Mucosa of rectum (tissue), 2 donors: Measurements from ENCODE around the gene HRH1.

Experiments used
- H3K27ac ChIP-seq, 2 donors: one replicate each; pipeline ENCODE4 v1.7.0; 2013; ENCODE audit warnings: inconsistent platforms in 2 of 2, low read depth in 2 of 2, low read length in 2 of 2
- H3K27me3 ChIP-seq, 2 donors: one replicate each; pipeline ENCODE4 v1.7.0; 2013; ENCODE audit warnings: low read length in 2 of 2; ENCODE audit not compliant: control insufficient read depth in 2 of 2, insufficient read depth in 2 of 2
- H3K36me3 ChIP-seq, 2 donors: one replicate each; pipeline ENCODE4 v1.7.0; 2013; ENCODE audit warnings: low read length in 2 of 2; ENCODE audit not compliant: control insufficient read depth in 2 of 2, insufficient read depth in 2 of 2
- H3K4me1 ChIP-seq, 2 donors: one replicate each; pipeline ENCODE4 v1.7.0; 2013; ENCODE audit warnings: low read length in 2 of 2, mild to moderate bottlenecking in 1 of 2; ENCODE audit not compliant: control insufficient read depth in 2 of 2, insufficient read depth in 2 of 2
- H3K4me3 ChIP-seq, 2 donors: one replicate each; pipeline ENCODE4 v1.7.0; 2013; ENCODE audit warnings: low read length in 2 of 2
- H3K9ac ChIP-seq, 2 donors: one replicate each; pipeline ENCODE4 v1.7.0; 2013; ENCODE audit warnings: low read length in 2 of 2, low read depth in 1 of 2, mild to moderate bottlenecking in 1 of 2
- H3K9me3 ChIP-seq, 2 donors: one replicate each; pipeline ENCODE4 v1.7.0; 2013; ENCODE audit warnings: low read length in 2 of 2; ENCODE audit not compliant: control insufficient read depth in 2 of 2
- donor health status: healthy.
- donor health status: Normal muscosa, but diverticular disease.

Gene HRH1

GRCh38 chr3:11140030-11140712, 14.1 kb upstream of the HRH1 start:
- H3K9ac ChIP-seq, result peak overlapping the region in 1 of 2 donors; percentile 24
- peaks cover 4 to 7% of the 10 kb centered on the region in 2 donors for H3K4me1 ChIP-seq
- H3K36me3 ChIP-seq, result no peaks in the 10 kb centered on the region
- H3K27ac ChIP-seq, result peak overlapping the region; percentile 70 to 77
- peak overlapping the region; percentile 16 to 39 for H3K4me3 ChIP-seq
- H3K9me3 ChIP-seq, result no peaks in the 10 kb centered on the region
- H3K27me3 ChIP-seq, result no peaks in the 10 kb centered on the region

- Histone ChIP-seq H3K36me3 (no peaks in the 10 kb centered on the region), H3K4me1 (peaks cover 4 to 7% of the 10 kb centered on the region in 2 donors), H3K4me3 (peak overlapping the region; percentile 16 to 39), H3K27ac (peak overlapping the region; percentile 70 to 77), H3K9me3 (no peaks in the 10 kb centered on the region), H3K27me3 (no peaks in the 10 kb centered on the region), H3K9ac (no peak overlapping the region)
Measured at GRCh38 chr3:11140713-11141104, 13.6 kb upstream of the HRH1 start.

- no peaks in the 10 kb centered on the region for H3K36me3 ChIP-seq
- no peaks in the 10 kb centered on the region for H3K27me3 ChIP-seq
- H3K9me3 ChIP-seq, result no peaks in the 10 kb centered on the region
- no peak overlapping the region for H3K4me3 ChIP-seq
- H3K27ac ChIP-seq, result no peak overlapping the region
- H3K9ac ChIP-seq, result no peak overlapping the region
- H3K4me1 ChIP-seq, result peaks cover 4 to 7% of the 10 kb centered on the region in 2 donors
Measured at GRCh38 chr3:11143476-11143875, 10.8 kb upstream of the HRH1 start.

- no peaks in the 10 kb centered on the region for H3K27me3 ChIP-seq
- H3K9me3 ChIP-seq, result no peaks in the 10 kb centered on the region
- H3K36me3 ChIP-seq, result no peaks in the 10 kb centered on the region
- H3K4me3 ChIP-seq, result no peak overlapping the region
- H3K9ac ChIP-seq, result no peak overlapping the region
- no peak overlapping the region for H3K27ac ChIP-seq
- H3K4me1 ChIP-seq, result peaks cover 0 to 7% of the 10 kb centered on the region in 2 donors
Measured at GRCh38 chr3:11144996-11145395, 9.3 kb upstream of the HRH1 start.

GRCh38 chr3:11145888-11146287, 8.4 kb upstream of the HRH1 start:
- Histone ChIP-seq H3K36me3 (no peaks in the 10 kb centered on the region), H3K9ac (no peak overlapping the region), H3K4me3 (no peak overlapping the region), H3K27ac (no peak overlapping the region), H3K9me3 (no peaks in the 10 kb centered on the region), H3K27me3 (no peaks in the 10 kb centered on the region), H3K4me1 (peaks cover 0 to 2% of the 10 kb centered on the region in 2 donors)

- Histone ChIP-seq H3K27me3 (no peaks in the 10 kb centered on the region), H3K4me1 (no peaks in the 10 kb centered on the region), H3K4me3 (no peak overlapping the region), H3K9ac (no peak overlapping the region), H3K27ac (no peak overlapping the region), H3K9me3 (no peaks in the 10 kb centered on the region), H3K36me3 (no peaks in the 10 kb centered on the region)
Measured at GRCh38 chr3:11146773-11147660, 7.3 kb upstream of the HRH1 start.

GRCh38 chr3:11150256-11150655, 4.0 kb upstream of the HRH1 start:
- Histone ChIP-seq H3K27me3 (peaks cover 4% of the 10 kb centered on the region in 2 donors), H3K4me1 (peaks cover 5 to 8% of the 10 kb centered on the region in 2 donors), H3K4me3 (no peak overlapping the region), H3K27ac (no peak overlapping the region), H3K36me3 (no peaks in the 10 kb centered on the region), H3K9me3 (no peaks in the 10 kb centered on the region), H3K9ac (no peak overlapping the region)

- no peak overlapping the region for H3K27ac ChIP-seq
Measured at GRCh38 chr3:11152301-11152700, 2.0 kb upstream of the HRH1 start.

GRCh38 chr3:11154953-11155325, 646 bp downstream of the HRH1 start:
- Histone ChIP-seq H3K9me3 (no peaks in the 10 kb centered on the region), H3K4me1 (peaks cover 12% of the 10 kb centered on the region in 2 donors), H3K9ac (peak overlapping the region; percentile 6 to 48), H3K27me3 (peaks cover 9 to 16% of the 10 kb centered on the region in 2 donors), H3K27ac (peak overlapping the region in 1 of 2 donors; percentile 43), H3K36me3 (no peaks in the 10 kb centered on the region), H3K4me3 (peak overlapping the region; percentile 55 to 73)

More at GRCh38 chr3:11152301-11152700, 2.0 kb upstream of the HRH1 start:
- no peaks in the 10 kb centered on the region for H3K36me3 ChIP-seq
- no peaks in the 10 kb centered on the region for H3K9me3 ChIP-seq
- no peak overlapping the region for H3K9ac ChIP-seq
- H3K27me3 ChIP-seq, result peaks cover 9 to 16% of the 10 kb centered on the region in 2 donors
- H3K4me3 ChIP-seq, result no peak overlapping the region
- peaks cover 10 to 12% of the 10 kb centered on the region in 2 donors for H3K4me1 ChIP-seq
